Inferior parietal cortex (tissue), 1 donor: ENCODE data around the gene MEF2A.

Source experiments
- DNase-seq: peaks from one replicate; pipeline ENCODE4 v3.0.0-alpha.2; 2016; ENCODE audit errors: extremely low spot score

Gene MEF2A

DNA sequence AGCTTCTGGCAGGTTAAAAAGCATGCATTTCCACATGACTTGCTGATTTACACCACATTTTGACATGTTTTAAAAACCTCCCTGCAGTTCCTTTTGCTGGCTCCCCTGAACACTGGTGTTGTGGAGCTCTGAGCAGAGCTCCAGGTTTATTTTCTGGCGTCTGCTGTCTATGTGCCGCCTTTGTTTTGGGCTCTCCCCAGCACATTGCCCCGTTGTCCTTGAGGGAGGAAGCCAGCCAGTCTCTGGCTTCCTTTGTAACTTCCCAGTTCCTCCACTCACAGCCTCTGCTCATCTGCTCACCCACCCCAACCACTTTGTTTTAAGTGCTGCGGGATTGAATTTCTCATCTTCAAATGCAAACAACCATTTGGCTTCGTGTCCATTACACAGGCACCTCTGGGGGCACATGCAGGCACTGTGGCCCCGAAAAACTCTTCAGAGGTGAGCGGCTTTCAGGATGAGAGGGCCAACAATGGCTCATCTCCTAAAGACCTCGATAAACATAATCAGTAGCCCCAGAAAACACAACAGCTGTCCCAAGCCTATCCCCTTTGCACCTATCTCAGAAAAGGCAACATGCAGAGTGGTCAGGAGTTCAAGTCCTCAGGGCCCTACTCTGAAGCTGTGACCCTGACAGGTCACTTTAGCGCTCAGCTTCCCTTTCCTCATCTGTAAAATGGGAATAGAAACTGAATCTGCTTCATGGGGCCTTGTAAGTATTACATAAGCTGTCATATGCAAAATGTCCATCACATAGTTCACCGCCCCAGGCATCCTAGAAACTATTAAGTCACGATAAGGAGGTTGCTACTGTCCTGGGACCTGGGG, 1.3 kb upstream of the MEF2A start:
- peak; percentile 61 for DNase-seq

DNA sequence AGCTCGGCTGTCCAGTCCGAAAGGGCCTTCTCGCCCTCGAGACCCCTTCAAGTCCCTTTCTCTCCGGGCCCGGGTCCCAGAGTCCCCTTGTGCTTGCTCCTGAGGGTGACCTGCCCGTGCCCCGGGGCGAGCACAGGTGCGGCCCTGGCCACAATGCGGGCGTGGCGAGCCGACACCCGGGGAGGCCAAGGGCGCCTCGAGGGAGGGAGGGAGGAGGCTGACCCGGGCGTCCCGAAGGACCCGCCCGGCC, 810 bp upstream of the MEF2A start:
- peak; percentile 34 for DNase-seq

DNA sequence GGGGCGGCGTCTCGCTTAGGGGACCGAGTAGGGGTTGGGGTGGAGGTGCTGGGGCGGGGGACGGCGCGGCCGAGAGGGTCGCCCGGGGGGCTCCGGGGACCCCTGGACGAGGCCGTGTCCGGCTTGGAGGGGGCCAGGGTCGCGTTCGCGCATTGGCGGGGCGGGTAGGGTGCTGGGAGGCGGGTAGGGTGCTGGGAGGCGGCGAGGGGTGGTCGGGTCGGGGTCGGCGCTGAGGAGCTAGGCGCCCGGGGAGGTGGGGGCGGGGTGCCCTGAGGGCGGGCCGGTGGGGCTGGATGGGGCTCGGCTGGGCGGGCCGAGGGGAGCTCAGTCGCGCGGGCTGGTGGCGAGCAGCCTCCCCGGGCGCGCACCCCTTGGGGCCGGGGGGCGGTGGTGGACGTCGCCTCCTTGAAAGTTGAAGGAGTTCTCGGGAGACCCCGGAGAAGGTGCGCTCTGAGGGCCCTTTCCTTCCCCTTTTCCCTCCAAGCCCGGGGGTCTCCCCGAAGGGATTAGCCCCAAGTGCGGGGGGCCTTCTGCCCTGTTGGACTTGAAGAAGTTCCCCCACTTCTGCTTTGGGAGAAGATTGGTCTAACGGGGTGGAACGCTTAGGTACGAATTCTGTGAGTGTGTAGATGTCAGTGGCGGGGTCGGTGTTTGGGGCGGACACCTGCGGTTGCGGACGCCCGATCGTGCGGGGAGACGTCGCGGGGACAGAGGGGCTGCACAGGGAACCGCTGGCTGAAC, 543 bp downstream of the MEF2A start:
- no peak for DNase-seq

DNA sequence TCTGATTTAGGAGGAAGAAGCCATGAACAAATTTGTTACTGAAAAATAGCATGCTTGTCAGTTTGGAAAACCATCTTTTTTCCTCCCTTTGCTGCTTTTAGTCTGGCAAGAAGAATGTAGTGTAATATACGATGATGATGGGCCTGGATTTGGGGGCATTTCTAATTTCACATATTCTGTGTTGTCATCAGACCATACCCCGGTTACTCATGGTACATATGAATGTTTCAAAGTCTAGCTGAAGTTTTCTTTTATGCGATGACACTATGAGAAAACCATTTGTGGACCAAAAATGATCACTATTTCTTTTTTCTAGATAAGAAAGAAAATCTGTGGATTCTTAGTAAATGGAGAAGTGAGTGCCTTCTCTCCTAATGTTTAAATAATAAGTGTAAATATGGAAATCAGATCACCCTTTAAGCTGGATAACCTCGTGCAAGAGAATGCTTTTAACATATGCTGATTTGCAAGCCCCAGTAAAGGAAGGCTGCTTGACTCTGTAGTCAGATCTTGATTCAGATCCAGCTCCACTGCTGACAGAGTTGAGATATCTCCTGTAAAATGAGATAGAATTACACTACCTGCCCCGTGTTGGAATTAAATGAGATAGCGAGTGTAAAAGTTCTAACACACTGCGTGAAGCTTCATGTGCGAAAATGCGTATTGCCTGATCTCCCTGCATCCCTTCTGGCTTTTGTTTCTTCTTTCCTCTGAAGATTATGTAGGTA, 3.0 kb downstream of the MEF2A start:
- peak; percentile 27 for DNase-seq

DNA sequence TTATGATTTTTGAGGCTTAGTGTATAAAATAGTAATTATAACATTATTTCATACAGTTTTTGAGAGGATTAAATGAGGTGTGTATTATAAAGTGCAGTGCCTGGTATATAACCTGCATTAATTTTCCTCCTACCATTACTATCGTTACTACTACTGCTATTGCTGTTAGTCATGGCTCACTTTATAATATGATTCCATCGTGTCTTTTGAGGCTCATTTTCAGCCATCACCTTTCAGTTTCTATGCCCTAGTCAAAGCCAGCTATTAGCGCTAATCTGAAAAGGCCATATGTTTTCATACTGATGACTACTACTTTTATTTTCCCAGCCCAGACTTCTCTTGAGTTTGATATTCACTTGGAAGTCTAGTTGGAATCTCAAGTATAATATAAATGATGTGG, 5.5 kb downstream of the MEF2A start:
- no peak for DNase-seq

DNA sequence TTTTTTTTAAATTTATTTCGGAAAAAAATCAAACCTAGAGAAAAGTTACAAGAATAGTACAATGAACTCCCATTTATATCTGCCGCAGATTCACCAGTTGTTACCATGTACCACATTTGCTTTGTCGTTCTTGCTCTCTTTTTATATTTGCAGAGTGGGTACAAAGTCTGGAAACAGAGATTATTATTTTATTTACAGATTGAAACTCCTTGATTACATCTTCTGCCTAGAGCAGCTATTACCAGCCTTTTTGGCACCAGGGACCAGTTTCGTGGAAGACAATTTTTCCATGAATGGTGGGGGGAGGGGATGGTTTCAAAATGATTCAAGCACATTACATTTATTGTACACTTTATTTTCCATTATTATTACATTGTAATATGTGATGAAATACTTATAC, 8.3 kb downstream of the MEF2A start:
- DNase-seq = no peak

DNA sequence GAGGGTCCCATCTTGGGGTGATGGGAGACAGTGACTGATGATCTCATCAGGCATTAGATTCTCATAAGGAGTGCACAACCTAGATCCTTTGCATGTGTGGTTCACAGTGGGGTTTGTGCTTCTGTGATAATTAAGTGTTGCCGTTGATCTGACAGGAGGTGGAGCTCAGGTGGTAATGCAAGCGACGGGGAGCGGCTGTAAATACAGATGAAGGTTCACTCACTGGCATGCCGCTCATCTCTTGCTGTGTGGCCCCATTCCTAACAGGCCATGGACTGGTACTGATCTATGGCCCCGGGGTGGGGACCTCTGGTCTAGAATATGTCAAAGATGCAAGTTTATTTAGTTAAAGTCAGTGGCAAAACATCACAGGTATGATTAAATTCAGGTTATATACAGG, 8.7 kb downstream of the MEF2A start:
- DNase-seq = no peak

DNA sequence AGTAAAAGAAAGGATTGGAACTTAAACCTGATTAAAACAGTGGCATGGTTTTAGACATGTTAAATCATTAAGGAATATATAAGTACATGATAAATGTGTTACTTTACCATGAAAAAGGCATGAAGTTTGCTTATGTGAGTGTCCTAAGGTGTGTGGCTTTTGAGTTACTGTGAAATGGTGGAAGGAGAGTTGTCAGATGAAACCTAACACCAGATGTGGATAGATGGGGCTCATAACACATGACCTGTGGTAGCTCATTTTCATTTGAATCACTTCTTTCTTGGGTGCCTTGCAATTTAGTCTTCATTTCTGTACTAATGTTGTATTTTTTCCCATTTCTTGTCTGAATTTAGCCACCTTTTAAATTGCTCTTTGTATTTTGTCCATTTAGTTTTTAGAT, 13.0 kb downstream of the MEF2A start:
- no peak for DNase-seq

DNA sequence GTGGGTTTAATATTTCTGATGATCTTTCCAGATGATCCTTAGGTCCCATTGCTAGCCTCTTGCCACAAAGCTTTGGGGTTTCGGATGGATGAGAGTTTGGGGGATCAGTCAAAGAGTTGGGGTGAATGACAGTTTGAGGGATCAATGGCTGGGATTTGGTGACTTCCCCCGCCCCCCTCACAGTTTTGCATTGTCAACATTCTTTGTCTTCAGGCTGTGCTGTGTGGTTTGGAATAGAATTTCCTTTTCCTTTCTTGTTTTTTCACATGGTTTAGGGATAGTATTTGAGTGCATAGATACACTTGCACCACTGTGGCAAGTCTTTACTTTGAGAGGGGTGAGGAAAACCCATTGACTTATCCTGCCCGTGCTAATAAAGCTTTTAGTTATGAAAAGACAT, 14.3 kb downstream of the MEF2A start:
- no peak for DNase-seq

DNA sequence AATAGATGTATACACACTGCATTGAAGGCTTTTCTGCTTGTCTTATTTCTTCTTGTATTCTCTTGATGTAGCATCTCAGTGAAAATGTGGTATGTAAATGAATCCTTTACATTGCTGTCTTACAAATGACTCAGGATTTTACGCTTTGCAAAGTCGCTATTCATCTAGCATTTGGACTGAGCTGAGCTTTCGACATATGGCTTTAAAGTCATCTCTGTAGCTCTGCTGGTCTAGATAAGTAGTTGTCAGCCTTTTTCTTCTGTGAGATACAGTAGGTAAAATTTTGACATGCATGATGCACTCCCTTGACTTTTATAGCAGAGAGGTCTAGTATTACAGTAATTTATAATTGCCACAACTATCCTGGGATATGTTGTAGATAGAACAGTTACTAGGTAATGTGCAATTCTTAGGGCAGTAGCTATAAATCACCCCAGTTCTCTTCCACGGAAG, 16.8 kb downstream of the MEF2A start:
- no peak for DNase-seq

DNA sequence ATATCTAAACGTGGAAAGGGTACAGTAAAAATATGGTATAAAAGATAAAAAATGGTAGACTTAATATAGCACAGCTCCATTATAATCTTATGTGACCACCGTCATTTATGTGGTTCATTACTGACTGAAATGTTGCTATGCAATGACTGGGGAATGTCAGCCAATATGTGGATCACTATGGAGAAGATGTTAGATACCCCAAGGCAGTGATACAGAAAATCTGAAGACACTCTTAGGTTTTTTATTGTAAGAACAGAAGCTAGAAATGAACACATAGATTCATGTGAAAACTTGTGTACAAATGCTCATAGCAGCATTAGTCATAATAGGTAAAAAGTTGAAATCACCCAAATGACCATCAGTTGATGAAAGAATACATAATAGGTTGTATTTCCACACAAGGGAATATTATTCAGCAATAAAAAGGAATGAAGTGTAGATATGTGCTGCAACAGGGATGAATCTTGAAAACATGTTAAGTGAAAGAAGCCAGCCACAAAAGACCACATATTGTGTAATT, 18.4 kb downstream of the MEF2A start:
- DNase-seq = no peak

DNA sequence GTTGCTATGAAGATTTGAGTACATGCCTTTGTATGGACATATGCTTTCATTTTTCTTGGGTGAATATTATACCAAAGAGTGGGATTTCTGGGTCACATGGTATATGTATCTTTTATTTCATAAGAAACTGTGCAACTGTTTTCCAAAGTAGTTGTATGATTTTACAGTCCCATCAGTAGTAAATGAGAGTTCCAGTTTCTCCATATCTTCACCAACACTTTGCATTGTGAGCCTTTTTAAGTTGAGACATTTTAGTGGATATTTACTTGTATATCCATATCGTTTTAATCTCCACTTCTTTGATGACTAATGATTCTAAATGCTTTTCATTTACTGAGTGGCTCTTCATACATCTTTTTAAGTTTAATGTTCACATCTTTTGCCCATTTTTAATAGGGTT, 20.3 kb downstream of the MEF2A start:
- DNase-seq = no peak

DNA sequence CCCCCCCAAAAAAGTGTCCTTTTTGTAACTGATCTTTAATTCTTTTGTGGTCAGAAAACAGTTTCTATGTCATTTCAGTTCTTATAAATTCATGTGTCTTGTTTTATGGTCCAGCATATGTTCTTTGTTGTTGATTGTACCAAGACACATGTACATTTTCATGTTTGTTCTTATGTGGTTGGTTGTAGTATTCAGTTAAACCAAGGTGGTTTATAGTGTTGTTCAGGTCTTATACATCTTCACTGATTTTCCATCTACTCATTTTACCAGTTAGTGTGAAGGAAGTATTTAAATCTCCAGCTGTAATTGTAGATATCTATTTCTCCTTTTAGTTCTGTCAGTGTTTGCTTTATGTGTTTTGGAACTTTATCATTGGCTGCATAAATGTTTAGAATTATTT, 24.0 kb downstream of the MEF2A start:
- no peak for DNase-seq

DNA sequence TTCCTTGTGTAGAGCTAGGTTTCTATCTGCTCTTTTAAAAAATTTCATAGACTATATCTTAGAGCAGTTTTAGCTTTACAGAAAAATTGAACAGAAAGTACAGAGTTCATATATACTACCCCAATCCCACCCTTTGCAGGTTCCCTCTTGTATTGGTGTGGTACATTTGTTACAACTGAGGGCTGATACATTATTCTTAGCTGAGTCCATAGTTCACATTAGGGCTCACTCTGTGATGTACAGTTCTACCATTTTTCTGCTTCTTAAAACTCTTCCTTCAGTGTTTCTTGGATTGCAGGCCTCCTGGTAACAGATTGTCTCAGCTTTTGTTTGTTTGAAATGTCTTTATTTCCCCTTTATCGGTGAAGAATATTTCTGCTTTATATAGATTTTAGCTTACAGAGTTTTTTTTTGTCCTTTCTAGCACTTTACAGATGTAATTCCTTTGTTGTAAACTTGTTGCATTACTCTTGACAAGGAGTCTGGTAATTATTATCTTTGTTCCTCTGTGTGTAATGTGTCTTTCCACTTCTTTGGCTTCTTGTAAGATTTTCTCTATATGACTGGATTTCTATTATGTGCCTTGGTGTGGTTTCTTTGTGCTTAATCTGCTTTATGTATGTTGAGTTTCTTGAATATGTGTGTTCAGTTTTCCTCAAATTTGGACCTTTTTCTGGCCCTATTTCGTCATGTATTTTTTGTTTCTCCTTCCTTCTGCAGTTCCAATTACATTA, 25.3 kb downstream of the MEF2A start:
- no peak for DNase-seq

DNA sequence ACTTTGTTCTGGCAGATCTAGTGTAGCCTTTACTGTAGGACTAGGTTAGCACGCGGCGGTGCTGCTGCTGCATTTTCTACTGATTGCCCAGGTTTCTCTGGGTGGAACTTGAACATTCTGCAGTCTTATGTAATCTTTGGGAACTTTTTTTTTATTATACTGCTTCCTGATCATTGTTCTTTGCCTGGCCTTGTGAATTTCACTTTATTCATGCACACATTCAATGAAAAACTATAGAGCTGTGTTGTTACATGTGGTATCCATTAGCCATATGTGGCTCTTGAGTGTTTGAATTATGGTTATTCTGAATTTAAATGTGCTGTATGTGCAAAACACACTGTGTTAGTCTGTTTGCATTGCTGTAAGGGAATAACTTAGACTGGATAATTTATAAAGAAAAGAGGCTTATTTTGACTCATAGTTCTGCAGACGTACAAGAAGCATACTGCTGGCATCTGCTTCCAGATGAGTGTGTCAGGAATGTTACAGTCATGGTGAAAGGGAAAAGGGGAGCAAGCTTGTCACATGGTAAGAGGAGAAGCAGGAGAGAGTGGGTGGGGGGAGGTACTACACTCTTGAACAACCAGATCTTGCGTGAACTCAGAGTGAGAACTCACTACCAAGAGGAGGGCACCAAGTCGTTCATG, 26.5 kb downstream of the MEF2A start:
- DNase-seq = no peak

DNA sequence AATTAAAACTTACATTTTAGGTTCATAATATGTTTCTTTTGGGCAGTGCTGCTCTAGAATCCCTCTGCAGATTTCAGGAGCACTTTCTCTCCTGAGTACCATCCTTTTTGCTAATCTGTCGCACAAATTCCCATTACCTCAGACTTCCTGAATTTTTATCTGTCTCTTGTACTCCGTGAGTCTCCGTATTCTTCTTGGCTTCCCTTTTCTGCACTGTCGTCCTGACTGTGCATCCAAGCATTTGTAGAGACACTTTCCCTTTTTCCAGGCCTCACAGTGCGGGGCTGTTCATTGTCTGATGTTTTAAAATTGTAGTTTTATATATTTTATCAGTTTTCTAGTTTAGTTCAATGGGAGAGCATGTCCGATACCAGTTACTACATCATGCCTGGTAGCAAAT, 27.3 kb downstream of the MEF2A start:
- no peak for DNase-seq

DNA sequence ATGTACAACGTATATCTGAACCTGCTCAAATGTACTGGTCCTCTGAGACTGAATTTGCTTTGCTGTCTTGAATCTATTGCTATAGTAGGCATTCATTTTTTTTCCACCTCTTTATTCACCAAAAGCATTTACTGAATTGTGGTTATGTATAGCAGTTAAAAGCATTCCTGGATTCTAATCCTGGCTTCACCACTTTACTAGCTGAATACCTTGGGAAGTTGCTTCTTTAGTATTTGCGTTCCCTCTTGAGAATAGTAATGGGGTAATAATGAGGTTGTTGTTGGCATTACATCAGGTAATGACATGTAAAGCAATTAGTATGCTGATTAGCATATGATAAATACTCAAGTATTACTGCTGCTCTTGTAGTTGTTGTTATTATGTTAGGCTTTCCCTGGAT, 29.1 kb downstream of the MEF2A start:
- no peak for DNase-seq

DNA sequence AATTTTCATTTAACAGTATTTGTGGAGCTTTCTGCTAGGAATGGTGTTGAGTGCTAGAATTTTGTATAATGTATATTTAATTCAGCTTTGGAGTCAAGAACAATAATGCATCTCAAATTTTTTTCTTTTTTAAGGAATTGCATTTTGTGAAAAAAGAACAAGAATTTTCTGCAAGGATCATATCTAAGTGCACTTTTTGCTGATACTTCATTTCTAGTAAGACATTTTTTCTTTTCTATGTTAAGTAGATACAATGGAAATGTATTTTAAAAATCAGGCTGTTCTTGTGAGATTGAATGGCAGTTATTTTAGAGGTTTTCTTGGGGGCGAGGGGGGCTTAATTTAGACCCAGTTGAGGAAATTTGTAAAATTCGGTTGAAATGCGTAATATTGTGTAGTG, 32.5 kb downstream of the MEF2A start:
- no peak for DNase-seq

DNA sequence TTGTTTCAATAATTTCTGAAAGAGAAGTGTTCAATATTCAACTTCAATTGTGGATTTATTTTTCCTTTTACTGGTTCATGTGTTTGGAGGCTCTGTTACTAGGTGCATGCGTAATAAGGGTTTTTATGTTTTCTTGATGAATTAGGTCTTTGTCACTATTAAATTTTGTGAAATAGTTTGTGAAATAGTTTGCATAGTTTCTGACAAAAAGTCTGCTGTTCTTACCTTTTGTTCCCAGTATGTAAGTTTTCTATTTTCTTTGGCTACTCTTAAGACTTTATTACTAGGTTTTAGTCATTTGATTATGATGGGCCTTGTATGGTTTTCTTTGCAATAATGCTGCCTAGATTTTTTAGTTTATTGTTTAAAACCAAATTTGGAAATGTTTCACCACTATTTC, 38.0 kb downstream of the MEF2A start:
- no peak for DNase-seq

DNA sequence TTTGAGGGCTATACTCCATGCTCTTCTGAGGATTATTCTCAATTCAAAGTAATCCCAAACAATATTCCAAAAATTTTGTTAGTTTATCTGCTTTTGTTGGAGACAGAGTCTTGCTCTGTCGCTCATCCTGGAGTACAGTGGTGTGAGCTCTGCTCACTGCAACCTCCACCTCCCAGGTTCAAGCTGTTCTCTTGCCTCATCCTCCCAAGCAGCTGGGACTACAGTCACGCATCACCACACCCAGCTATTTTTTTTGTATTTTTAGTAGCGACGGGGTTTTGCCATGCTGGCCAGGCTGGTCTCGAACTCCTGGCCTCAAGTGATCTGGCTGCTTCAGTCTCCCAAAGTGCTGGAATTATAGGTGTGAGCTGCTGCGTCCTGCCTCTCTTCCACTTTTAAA, 39.1 kb downstream of the MEF2A start:
- DNase-seq = no peak

DNA sequence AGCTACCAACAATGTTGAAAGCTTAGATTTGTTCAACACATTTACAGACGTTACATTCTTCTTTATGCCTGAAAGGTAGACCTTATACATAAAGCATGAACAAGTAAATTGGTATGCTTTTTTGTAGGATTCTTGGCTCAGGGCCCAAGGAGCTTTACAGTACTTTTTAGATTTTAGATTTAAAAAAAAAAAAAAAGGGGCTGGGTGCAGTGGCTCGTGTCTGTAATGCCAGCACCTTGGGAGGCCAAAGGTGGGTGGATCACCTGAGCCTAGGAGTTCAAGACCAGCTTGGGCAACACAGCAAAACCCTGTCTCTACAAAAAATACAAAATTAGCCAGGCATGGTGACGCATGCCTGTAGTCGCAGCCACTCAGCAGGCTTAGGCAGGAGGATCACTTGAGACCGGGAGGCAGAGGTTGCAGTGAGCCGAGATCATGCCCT, 39.7 kb downstream of the MEF2A start:
- no peak for DNase-seq
